NCI-H524 (cell line): ENCODE data around the gene ZNF283.

Experiments
- DNase-seq, 2 experiments: peaks; one replicate each; lab custom pipeline; 2025; lab: John Stamatoyannopoulos, UW

ZNF283 gene

DNA sequence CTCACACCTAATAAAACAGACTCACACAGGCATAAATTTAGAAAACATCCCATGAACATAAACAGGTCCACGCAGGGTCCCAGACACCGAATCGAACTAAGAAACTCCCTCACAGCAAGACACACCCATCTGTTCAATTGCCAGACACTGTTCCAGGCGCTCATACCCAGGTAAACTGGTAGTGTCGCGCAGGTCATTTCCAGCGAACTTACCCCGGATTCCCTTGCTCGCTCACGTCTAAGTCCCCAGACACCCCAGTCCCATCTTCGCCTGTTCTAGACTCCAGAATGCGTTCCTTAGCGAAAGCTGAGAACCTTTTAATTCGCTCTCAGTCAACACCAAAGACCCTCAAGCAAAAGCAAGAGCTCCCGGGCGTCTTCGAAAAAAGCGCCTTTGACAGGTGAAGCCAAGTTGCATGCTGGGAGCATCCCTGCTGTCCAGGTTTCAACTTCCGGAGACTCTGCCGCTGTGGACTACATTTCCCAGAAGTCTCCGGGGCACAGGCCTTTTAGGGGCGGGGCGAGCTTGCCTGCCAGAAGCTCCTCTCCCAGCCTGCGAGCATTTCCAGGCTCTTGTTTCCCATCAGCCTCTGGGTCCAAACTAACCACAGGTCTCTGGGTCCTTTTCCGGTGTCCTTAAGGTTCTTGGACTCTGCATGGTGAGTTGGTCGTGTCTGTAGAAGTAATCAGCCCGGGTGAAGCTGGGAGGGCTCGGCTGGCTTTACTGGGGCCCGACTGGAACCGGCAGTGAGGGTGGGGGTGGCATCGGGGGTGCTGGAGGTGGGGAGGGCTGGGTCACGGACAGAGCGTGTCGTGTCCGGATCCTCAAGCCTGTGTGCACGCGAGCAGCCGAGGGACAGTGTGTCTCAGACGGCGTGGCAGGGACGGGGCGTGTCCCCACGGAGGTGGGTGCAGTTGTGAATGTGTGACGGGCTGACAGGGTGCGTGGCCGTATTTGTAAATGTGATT lies at the start of gene ZNF283:
Gene ZNF283, plus strand, starts transcription at position 535 of the 968 bp plus-strand sequence. CDS start 6,184 bp downstream, outside the sequence.
- DNase-seq: peak; percentile 81 to 85

DNA sequence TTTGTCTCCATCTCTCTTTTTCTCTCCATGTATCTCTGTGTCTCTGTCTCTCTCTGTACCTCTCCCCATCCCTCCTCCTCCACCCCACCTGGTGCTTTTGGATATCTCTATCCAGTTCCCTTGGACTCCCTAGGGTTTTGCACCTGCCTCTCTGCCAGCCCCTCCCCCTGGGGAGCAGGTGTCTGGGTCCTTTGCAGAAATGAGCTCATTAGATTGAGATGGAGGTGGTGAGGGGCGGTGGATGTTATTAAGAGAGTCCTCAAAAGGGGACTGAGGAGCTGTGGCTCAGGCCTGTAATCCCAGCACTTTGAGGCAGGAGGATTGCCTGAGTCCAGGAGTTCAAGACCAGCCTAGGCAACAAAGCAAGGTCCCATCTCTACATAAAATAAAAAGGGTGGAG lies 48.5 kb upstream of the ZNF283 start:
- peak in 1 of 2 experiments; percentile 13 for DNase-seq

DNA sequence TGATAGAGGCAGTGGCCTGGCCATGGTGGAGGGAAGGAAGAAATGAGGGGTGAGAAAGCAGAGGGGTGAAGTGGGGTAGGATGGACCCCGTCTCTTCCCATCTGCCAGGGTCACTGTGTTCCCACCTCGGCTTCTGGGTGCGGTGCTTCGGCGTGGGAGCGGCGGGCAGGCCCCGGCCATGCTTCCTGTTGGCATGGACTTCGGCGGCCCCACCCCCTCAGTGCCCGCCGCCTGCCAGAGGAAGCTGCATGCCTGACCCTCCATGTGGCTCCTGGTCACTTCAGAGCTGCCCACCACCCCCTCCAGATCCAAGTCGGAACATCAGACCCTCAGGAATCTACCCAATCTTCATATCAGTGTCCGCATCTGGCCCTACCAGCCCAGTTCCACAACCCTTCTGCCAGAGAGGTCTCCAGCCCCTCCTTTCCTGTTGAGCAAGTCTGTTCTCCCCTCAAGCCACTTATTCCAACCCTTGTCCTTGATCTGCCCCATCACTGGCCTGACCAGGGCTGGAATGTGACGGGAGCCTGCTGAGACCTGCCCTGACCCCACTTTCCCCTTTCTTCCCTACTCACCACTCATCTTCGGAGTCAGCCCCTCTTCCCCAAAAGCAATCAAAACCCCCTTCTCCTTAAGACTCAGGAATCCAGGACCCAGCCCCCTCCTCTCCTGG lies 47.8 kb upstream of the ZNF283 start:
- no peak for DNase-seq

DNA sequence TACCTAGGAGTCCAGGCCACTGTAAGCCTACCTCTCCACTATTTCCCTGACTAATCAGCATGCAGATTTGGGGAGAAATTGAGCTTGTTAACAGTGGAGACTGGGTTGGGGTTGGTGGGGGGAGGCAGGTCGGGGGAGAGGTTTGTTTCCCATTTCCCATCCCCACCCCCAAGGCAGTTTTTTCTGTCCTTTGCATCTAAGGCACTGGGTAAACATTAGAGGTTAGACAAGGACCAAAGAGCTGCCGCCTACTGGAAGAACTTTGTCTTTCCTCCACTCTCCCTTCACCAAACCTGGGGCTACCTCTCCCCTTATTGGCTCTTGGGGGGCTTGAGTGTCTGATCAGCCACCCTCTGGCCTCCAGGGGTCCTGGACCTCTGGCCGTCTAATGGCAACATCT lies 47.3 kb upstream of the ZNF283 start:
- DNase-seq: no peak

DNA sequence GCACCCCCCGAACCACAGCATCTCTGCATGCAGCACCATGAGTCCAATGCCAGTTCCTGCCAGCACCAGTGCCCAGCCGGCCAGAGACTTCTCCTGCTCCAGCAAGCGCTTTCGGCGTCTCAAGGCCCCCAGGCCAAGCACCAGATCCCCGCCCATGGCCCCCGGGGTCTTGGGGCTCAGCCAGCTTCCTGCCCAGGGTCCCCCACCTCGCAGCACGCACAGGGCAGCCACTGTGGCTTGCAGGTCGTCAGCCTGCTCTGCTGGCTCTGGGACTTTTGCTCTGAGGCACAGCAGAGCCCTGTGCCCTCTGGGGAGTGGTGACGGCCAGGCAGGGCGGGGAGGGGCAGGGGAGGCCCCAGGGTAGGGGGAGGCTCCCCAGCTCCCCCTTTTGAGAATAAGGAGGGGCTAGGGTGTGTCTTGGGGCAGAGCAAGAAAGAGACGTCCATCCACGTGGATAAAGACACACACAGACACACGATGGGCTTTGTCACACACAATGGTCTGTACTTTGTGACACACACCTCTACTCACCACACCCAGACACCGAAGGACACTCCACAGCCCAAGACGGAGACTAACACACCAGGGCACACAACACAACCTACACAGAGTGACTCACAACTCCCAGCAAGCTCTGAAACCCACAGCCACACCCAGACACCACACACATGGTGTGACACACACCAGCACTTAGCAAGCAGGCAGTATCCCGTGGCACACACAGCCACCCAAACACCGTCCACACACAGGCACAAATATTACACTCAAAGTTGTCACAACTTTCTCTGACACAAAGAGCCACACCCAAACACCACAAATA lies 46.2 kb upstream of the ZNF283 start, which contains the start of gene KCNN4:
Gene KCNN4, minus strand, starts transcription at position 268 of the 820 bp plus-strand sequence. Its CDS starts 112 bp downstream, at position 156.
- DNase-seq: no peak

DNA sequence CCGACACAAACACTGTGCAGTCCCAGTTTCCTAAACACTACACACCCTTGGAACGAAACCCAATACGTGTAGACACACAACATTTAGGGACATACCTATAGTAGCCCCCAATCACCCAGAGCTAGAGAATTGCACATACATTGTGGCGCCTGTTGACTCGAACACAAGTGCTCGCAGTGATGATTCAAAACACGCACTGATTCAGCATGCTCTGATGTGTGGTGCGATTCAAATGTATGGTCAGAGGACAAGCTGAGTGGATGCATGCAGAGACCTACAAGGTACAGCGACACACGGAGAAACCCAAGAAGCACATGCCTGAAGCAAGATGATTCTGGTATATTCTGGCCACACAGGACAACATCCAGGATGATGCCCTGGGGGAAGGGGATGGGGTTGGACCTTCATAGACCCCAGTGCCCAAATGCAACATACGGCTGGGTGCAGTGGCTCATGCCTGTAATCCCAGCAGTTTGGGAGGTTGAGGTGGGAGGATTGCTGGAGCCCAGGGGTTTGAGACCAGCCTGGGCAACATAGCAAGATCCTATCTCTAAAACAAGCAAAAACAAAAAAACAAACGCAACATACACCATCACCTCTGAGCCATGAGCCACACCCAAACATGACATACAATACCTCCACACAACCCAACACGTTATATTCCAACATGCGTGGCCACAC lies 45.4 kb upstream of the ZNF283 start:
- DNase-seq: no peak

DNA sequence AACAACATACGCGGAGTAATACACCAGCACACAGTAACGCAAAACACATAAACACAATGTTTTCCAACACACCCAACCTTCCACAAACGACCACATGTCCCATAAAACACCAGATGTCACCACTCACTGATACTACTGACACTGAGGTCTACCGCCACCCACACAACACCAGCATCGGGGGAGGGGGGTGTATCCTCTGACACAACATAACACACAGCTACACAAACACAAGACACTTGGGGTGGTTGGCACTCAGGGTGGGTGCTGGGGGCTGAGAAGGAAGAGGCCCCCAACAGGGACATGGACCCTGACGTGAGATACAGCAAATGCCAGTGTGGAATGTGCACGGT lies 44.8 kb upstream of the ZNF283 start:
- no peak for DNase-seq

DNA sequence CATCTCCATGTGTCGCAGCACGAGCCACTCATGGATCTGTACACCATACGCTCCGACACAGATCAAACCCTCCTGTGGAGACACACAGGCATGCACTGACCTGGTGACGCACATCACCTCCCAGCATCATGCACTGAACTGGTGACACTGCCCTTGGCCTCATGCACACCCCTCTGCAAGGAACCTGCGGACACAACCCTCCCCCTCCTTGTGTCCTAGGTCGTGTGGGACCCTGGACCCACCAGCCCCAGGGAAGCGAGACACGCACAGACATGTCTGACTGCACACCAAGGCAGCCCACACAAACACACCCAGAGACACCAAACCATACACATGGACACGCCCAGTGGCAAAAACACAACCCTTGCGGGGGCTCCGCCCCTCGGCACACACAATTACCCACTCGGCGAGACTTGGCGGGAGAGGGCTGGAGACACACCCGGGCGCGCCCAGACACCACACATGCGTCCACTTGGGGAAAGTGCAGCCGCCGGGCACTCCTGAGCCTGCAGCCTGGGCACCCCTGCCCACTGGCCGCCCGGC lies 44.4 kb upstream of the ZNF283 start:
- DNase-seq: no peak

DNA sequence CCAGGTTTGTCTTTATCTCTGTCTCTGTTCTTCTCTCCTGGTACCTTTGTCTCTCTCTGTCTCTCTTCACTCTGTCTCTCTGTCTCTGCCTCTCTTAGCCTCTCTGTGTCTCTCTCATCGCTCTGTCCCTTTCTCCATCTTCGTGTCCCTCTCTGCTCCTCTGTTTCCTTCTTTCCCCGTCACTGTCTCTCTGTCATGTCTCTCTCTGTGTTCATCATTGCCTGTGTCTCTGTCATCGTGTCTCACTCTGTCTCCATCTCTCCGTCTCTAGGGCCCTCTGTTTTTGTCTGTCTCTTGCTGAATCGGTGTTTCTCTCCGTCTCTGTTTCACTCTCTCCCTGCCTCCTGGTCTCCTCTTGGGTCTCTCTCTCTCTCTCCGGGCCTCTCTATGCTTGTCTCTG lies 43.5 kb upstream of the ZNF283 start:
- DNase-seq: no peak

DNA sequence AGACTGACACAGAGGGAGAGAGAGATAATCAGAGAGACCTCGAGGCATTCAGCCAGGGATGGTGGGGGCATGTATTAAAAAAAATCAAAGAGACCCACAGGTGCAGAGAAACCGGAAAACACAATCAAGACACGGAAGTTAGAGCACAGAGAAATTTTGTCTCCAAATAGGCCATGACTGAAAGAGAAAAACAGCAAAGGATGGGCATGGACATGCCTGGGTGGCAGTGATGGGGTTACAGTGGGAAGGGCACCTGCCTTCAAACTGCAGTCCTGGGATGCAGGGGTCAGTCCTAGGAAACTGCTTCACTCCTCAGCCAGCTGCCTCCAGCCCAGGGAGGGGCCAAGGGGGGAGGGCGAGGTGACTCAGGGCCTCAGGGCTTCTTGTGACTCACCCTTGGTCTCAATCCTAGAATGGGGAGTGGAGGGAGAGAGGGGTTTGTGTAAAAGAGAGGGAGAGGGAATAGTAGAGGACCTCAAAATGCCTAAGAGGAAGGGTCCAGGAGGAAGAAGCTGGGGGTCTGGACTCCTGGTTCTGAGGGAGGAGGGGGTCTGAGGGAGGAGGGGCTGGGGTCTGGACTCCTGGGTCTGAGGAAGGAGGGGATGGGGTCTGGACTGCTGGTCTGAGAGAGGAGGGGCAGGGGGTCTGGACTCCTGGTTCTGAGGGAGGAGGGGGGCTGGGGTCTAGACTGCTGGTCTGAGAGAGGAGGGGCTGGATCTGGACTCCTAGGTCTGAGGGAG lies 42.7 kb upstream of the ZNF283 start:
- no peak for DNase-seq

DNA sequence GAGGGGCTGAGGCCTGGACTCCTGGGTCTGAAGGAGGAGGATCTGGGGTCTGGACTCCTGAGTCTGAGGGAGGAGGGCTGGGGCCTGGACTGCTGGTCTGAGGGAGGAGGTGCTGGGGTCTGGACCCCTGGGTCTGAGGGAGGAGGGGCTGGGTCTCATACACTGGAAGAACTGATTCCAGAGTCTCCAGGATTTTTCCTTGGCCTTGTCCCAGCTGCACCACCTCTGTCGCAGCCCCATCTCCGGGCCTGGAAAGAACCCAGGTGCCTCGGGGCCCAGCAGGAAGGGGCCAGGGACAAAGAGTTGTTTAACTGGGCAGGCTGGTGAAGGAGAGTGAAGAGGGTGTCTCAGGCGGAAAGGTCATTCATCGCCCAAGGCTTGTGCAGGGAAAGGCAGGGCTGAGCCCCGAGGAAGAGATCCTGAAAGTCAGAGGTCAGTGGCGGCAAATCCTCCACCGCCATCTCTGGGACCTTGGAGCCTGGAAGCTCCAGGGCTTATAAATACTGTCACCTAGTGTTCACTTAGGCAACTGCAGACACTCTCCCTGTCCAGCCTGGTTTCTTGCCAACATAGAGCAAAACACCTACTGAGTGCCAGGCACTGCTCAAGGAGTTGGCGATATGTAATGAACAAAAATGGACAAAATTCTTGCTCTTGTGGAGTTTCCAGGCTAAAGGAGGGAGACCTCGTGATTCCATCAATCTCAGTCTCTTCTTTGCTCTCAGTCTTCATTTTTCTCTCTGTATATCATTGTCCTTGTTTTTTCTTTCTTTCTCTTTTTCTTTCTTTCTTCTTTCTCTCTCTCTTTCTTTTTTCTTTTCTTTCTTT lies 41.9 kb upstream of the ZNF283 start:
- DNase-seq: peak; percentile 26 to 52

DNA sequence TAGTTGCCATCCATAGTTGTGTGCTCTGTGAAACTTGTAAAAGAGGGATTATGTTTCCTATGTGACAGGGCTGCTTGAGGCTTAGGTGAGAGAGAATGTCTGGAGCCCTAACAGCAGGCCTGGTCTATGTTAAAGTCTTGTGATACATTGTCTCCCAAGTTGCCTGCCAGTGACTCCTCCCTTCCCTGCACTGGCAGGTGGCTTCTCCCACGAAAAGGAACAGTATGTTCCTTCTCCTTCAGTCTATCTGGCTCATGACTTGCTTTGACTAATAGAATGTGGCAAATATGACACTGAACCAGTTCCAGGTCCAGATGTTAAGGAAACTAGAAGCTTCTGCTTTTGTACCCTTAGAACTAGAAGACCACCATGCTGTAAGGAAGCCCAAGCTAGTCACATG lies 40.5 kb upstream of the ZNF283 start:
- no peak for DNase-seq

DNA sequence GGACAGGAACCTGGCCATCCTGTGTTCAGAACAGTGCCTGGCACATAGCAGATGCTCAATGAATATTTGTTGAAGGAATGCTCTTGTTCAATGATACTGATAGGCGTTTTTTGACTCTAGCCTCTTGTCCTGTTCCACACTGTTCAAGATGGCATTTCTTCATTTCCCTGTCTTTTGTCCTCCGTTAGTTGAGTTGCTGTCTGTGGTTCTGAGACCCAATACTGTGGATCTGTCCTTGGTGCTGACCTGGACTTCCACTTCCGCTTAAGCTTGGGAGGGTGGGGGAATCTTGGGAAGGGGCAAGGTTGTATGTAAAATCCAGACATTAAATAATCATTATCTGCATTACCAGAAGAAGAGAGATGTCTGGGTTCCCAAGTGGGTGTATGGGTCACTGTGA lies 38.1 kb upstream of the ZNF283 start:
- no peak for DNase-seq

DNA sequence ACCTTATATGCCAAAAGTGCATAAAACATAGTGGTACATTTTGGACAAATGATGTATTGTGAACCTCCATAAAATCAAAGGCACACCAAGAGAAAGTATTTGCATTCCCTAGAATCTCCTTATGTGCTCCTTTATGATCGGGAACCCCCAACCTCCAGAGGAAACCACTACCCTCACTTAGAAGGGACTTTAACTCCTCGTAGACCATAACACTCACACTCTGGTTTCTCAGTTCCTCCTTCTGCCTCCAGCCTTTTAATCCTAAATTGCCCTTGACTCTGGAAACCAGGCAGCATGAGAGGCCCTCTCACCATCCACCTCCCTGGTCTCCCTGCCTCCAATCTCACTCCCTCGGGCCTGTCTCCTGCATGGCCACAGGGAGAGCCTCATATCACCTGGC lies 36.5 kb upstream of the ZNF283 start:
- DNase-seq: no peak

DNA sequence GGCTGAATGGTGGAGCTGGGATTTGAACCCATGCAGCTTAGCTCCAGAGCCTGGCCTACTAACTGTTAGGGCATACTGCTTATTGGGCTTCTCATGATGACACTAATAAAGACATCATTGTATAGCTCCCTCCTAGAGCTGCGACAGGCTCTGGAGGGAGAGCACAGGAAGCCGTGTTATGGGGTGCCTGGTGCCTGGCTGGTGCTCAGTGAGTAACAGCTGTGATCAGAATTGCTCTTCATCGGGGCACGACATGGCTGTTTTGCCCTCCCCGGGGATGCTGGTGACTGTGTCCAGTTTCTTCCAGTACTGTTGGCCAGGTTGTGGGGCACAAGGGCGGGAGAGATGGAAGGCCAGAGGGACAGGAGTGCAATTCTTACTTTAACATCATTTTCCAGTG lies 30.0 kb upstream of the ZNF283 start:
- no peak for DNase-seq

DNA sequence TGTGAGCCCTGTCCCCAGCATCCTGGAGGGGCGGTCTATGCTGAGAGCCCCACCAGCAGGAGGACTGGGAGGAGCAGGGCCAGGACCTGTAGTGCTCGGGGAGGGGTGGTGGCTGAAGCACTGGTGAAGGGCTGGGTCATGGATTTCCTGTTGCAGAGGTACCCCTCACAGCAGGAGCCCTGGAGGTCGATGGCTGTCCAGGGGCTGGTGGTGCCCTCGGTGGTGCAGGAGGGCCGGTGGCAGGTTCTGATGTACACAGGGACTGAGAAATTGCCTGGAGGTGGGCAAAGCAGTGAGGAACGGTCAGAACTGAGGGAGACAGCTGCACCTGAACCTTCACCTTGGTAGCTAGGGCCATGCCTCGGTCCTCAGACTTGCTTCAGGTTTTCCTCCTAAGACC lies 29.6 kb upstream of the ZNF283 start:
- DNase-seq: no peak

DNA sequence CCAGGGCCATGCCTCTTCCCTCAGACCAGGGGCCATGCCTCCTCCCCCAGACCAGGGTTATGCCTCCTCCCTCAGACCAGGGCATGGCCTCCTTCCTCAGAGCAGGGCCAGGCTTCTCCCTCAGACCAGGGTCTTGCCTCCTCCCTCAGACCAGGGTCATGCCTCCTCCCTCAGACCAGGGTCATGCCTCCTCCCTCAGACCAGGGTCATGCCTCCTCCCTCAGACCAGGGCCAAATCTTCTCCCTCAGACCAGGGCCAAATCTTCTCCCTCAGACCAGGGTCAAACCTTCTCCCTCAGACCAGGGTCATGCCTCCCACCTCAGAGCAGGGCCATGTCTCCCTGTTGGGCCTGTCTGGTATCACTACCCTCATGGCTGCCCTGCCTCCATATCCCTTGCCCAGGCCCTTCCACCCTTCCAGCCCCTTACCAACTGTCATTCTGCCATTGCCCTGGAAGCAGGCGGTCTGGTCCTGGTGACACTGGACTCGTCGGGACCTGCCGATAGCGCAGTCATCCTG lies 29.0 kb upstream of the ZNF283 start:
- no peak for DNase-seq

DNA sequence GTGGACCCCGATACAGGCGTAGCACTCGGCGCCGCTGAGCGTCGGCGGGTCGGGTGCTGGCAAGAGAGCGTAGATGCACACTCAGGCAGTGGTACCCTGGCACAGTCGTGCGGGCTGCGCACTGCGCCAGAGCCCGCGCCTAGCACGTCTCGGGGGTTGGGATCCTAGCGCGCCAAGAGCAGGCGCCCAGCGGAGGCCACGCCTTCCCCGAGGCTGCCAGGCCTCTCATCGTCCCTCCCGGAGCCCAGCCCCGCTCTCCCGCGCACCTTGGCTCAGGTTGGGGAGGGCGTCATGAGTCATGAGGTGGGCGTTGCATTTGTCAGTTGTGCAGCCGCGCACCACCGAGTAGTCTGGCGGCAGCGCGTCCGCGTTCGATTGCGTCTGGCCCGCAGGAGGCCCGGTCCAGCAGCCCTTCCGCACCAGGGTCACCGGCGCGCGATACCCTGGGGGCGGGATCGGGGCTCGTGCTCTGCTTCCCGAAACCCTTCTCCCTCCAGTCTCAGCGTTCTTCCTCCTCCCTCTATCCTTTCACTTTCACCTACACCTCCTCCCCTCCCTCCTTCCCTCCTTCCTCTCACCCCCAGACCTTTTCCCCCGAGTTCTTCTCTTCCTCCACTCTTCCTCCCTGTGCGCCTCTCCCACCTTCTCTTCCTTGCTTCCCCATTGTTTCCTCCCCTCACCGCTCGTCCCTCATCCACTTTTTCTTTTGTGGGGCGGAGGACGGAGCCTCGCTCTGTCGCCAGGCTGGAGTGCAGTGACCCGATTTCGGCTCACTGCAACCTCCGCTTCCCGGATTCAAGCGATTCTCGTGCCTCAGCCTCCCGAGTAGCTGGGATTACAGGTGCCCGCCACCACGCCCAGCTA lies 28.3 kb upstream of the ZNF283 start:
- DNase-seq: no peak
